Caco-2 (cell line): ENCODE data around the gene RNF126. TPM values are rescaled to one million over a fixed set of nuclear protein-coding genes. Genes with fewer than 3 reads are reported as not detected.

Experiments
- Bru-seq: library from RNA; stranded (reverse); fragments of 400-500 nt; gene quantifications from one replicate; lab custom pipeline; 2021; lab: Mats Ljungman, UMichigan
- BruChase-seq, 2 experiments: library from RNA; stranded (reverse); fragments of 400-500 nt; gene quantifications; one replicate each; lab custom pipeline; 2021; lab: Mats Ljungman, UMichigan
- BruUV-seq: library from RNA; stranded (reverse); fragments of 400-500 nt; replicated peaks from 2 replicates; lab custom pipeline; 2021; lab: Mats Ljungman, UMichigan
- CTCF ChIA-PET: fragments of 300-600 bp; sonication (Branson Sonifier 250); formaldehyde crosslinking; loops from one replicate; lab custom pipeline; 2022; ENCODE audit warnings: antibody characterized with exemption; lab: Charles Lee
- POLR2A ChIA-PET: fragments of 300-600 bp; sonication (Branson Sonifier 250); formaldehyde crosslinking; loops from one replicate; lab custom pipeline; 2022; ENCODE audit warnings: antibody characterized with exemption; lab: Charles Lee
- DNase-seq, 2 experiments: peaks; one replicate each; pipeline versions ENCODE4 v3.0.0 to v3.0.0-alpha.2; 2020 to 2022
- H3K27me3 ChIP-seq: replicated peaks from 2 replicates; pipeline ENCODE4 v1.6.0; 2011; ENCODE audit warnings: low read length; ENCODE audit not compliant: control insufficient read depth, insufficient read depth
- H3K36me3 ChIP-seq: 2 replicates; pipeline ENCODE4 v1.5.1; 2011; ENCODE audit warnings: low read length; ENCODE audit not compliant: control insufficient read depth, insufficient read depth
- H3K4me1 ChIP-seq: fragments of 250-450 bp; sonication (Bioruptor Pico); 2 replicates; pipeline ENCODE4 v1.5.1; 2020; ENCODE audit warnings: mild to moderate bottlenecking
- H3K4me3 ChIP-seq: 2 replicates; pipeline ENCODE4 v1.5.1; 2011; ENCODE audit warnings: low read depth, mild to moderate bottlenecking, control low read depth, low read length
- H3K9me3 ChIP-seq: fragments of 250-450 bp; sonication (Bioruptor Pico); 2 replicates; pipeline ENCODE4 v1.5.1; 2020; ENCODE audit warnings: mild to moderate bottlenecking, moderate library complexity
- H3K27ac Mint-ChIP-seq: one replicate; pipeline ENCODE4 v1.8.0; 2022; ENCODE audit warnings: mixed read lengths; ENCODE audit not compliant: unreplicated experiment
- H3K27me3 Mint-ChIP-seq: one replicate; pipeline ENCODE4 v1.8.0; 2022; ENCODE audit warnings: mixed read lengths; ENCODE audit not compliant: insufficient read depth, unreplicated experiment
- H3K36me3 Mint-ChIP-seq: one replicate; pipeline ENCODE4 v1.8.0; 2022; ENCODE audit warnings: mild to moderate bottlenecking, mixed read lengths; ENCODE audit not compliant: insufficient read depth, unreplicated experiment
- H3K4me1 Mint-ChIP-seq: one replicate; pipeline ENCODE4 v1.8.0; 2022; ENCODE audit warnings: low read depth, mixed read lengths; ENCODE audit not compliant: unreplicated experiment
- H3K4me3 Mint-ChIP-seq: one replicate; pipeline ENCODE4 v1.8.0; 2022; ENCODE audit warnings: mild to moderate bottlenecking, moderate library complexity, mixed read lengths; ENCODE audit not compliant: unreplicated experiment
- H3K9me3 Mint-ChIP-seq: one replicate; pipeline ENCODE4 v1.8.0; 2022; ENCODE audit warnings: mixed read lengths; ENCODE audit not compliant: unreplicated experiment
- intact Hi-C: fragments of 100-400 bp; cut with micrococcal nuclease; formaldehyde crosslinking; loops from one replicate; pipeline ENCODE4 v1.10.0; 2022; ENCODE audit not compliant: unreplicated experiment
- long read RNA-seq: library from polyadenylated mRNA; stranded (forward); transcript quantifications from one replicate; pipeline ENCODE4 v2.0.0, GENCODE V29; 2022
- total RNA-seq: library from RNA; stranded (reverse); gene quantifications from 2 replicates; pipeline ENCODE4 v1.2.3, GENCODE V29; 2022
- TF ChIP-seq, protein P1 (sequence below), 2 experiments: fragments of 200-600 bp in 1 of 2; IDR thresholded peaks; 1 replicate in 1 of 2; 2 replicates in 1 of 2; pipeline versions ENCODE4 v1.5.1 to v1.8.0; 2011 to 2022; ENCODE audit warnings: antibody characterized with exemption in 1 of 2, control low read depth in 1 of 2, inconsistent platforms in 1 of 2, low read depth in 1 of 2, low read length in 1 of 2, mild to moderate bottlenecking in 1 of 2, moderate library complexity in 1 of 2; ENCODE audit not compliant: insufficient read depth in 1 of 2, severe bottlenecking in 1 of 2, unreplicated experiment in 1 of 2

The RNF126 gene
- total RNA-seq = 74.6 and 77.9 TPM in 2 replicates
- Bru-seq, nascent RNA = percentile 62 among the genes with signal in this experiment
- percentile 66 among the genes with signal in this experiment for BruChase-seq, experiment 1, labeled RNA remaining after a 2-hour chase
- BruChase-seq, experiment 2, labeled RNA remaining after a 6-hour chase = percentile 74 among the genes with signal in this experiment
- long read RNA-seq, transcript RNF126-207 (9 exons, 1,671 nt) = minor isoform, 8 of 293 reads
- long read RNA-seq, transcript RNF126-203 (9 exons, 963 nt) = minor isoform, 27 of 293 reads
- long read RNA-seq, transcript RNF126-201 (9 exons, 1,694 nt) = major isoform, 200 of 293 reads
- long read RNA-seq, partial matches to known transcripts = 10 of 293 reads
- long read RNA-seq, other reads (novel, unspliced or antisense) = 46 of 293 reads

DNA sequence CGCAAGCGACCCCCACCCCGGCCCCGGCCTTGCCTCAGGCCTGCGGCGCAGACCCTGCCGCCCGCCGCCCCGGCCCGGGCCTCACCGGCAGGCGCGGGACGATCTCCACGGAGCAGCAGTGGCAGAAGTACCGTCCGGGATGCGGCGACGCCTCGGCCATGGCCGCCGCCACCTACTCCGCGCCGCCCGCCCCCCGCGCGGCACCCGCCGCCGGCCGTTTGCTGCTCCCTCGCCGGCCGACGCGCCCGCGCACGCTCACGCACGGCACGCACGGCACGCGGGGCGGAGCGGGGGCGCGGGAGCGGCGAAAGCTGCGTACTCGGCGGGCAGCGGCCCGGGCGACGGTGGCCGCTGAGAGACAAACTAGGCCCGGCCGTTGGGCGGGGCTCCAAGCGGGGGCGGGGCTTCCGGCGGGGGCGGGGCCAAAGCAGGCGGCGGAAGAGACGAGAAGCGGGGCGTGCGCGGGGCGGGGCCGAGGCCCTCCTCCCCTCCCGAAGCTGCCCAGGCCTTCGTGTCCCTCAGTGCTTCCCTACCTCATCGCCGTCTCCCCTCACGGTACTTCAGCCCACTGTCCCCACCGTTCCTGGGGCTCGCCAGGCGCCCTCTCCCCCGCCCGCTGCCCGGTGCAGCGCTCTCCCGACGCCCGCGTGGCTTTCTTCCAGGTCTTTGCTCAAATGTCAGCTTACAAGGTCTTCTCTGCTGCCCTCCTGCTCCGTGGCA lies at the start of gene RNF126:
Gene RNF126 (minus strand): TSS at position 253 of the 720 bp plus-strand sequence. CDS start 93 bp downstream, at position 160.
- TF ChIP-seq, protein P1, sequence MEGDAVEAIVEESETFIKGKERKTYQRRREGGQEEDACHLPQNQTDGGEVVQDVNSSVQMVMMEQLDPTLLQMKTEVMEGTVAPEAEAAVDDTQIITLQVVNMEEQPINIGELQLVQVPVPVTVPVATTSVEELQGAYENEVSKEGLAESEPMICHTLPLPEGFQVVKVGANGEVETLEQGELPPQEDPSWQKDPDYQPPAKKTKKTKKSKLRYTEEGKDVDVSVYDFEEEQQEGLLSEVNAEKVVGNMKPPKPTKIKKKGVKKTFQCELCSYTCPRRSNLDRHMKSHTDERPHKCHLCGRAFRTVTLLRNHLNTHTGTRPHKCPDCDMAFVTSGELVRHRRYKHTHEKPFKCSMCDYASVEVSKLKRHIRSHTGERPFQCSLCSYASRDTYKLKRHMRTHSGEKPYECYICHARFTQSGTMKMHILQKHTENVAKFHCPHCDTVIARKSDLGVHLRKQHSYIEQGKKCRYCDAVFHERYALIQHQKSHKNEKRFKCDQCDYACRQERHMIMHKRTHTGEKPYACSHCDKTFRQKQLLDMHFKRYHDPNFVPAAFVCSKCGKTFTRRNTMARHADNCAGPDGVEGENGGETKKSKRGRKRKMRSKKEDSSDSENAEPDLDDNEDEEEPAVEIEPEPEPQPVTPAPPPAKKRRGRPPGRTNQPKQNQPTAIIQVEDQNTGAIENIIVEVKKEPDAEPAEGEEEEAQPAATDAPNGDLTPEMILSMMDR (IDR thresholded peaks at IDR 0.05; ENCODE audit: insufficient read depth in 1 of 2, low read depth in 1 of 2, low read length in 1 of 2, severe bottlenecking in 1 of 2, unreplicated experiment in 1 of 2) = no peak
- peak; percentile 90 to 91 for DNase-seq
- H3K9me3 ChIP-seq = 0 out of 2 replicates have a peak, but pooled peaks cover 6% of the 10 kb centered on the region
- ChIA-PET POLR2A (interaction anchor here (1.1 to 1.4 kb wide), 3 partner anchors 16 to 89 kb away, joined by 3 to 11 read pairs (median 5); partner anchors contain the start of gene MISP), CTCF (interaction anchor here (0.6 to 1.3 kb wide), 4 partner anchors 12 to 156 kb away, joined by 4 to 8 read pairs (median 6); no protein-coding TSS in a partner anchor)
- Mint-ChIP-seq H3K9me3 (no peaks in the 10 kb centered on the region), H3K36me3 (peaks cover 32% of the 10 kb centered on the region), H3K27ac (peak within 1 kb of the TSS; percentile 76), H3K27me3 (no peaks in the 10 kb centered on the region), H3K4me3 (peak within 1 kb of the TSS; percentile 80), H3K4me1 (no peaks in the 10 kb centered on the region)
- H3K4me3 ChIP-seq = peak within 1 kb of the TSS; percentile 96
- H3K4me1 ChIP-seq = peaks cover 27% of the 10 kb centered on the region
- intact Hi-C loops = loop anchor here (2.0 to 5.0 kb wide), 2 partner anchors 18 to 89 kb away; partner anchors contain the start of gene MISP
- peaks cover 1% of the 10 kb centered on the region; the same call in 1 of the 2 replicates for H3K36me3 ChIP-seq
- H3K27me3 ChIP-seq = no peaks in the 10 kb centered on the region
- BruUV-seq = no TSS peak

DNA sequence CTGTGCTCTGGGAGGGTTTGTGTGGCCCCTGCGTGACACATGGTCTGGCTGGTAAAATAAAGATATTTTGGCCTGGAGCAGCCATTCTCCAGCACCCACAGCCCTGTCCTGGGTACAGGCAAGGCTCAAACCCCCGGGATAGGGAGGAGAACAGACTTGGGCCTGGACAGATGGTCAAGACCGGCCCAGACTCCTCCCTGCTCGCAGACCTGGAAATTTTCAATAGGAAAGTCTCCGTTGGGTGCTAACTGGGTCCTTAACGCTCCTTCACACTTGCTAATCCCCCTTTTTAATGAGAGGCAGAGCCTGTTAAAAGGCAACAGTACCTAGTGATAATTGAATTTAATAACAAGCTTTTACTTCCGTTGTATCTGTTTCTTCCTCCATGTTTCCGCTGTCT lies 48.2 kb upstream of the RNF126 start:
- Histone ChIP-seq H3K27me3 (no peaks in the 10 kb centered on the region), H3K4me3 (no peak overlapping the region), H3K4me1 (peaks cover 8% of the 10 kb centered on the region), H3K36me3 (no peaks in the 10 kb centered on the region), H3K9me3 (no peaks in the 10 kb centered on the region; the same call in 1 of the 2 replicates)
- POLR2A ChIA-PET = no interaction called here
- Mint-ChIP-seq H3K36me3 (peaks cover 15% of the 10 kb centered on the region), H3K9me3 (peaks cover 9% of the 10 kb centered on the region), H3K4me1 (no peaks in the 10 kb centered on the region), H3K27me3 (no peaks in the 10 kb centered on the region), H3K4me3 (no peak overlapping the region), H3K27ac (no peak overlapping the region)
- TF ChIP-seq, protein P1 (IDR thresholded peaks at IDR 0.05; ENCODE audit: insufficient read depth in 1 of 2, low read depth in 1 of 2, low read length in 1 of 2, severe bottlenecking in 1 of 2, unreplicated experiment in 1 of 2) = no peak
- no TSS peak for BruUV-seq
- no peak for DNase-seq
- intact Hi-C loops = no loop called here
- CTCF ChIA-PET = no interaction called here

- Histone ChIP-seq H3K36me3 (no peaks in the 10 kb centered on the region), H3K9me3 (no peaks in the 10 kb centered on the region; the same call in 1 of the 2 replicates), H3K4me3 (no peak overlapping the region), H3K27me3 (no peaks in the 10 kb centered on the region), H3K4me1 (peaks cover 8% of the 10 kb centered on the region)
- no TSS peak for BruUV-seq
- peak overlapping the region; percentile 19 for H3K4me3 Mint-ChIP-seq
- peaks cover 11% of the 10 kb centered on the region for H3K36me3 Mint-ChIP-seq
- POLR2A ChIA-PET = no interaction called here
- CTCF ChIA-PET = no interaction called here
- H3K4me1 Mint-ChIP-seq = no peaks in the 10 kb centered on the region
- intact Hi-C loops = no loop called here
- no peak overlapping the region for H3K27ac Mint-ChIP-seq
- TF ChIP-seq, protein P1 (IDR thresholded peaks at IDR 0.05; ENCODE audit: insufficient read depth in 1 of 2, low read depth in 1 of 2, low read length in 1 of 2, severe bottlenecking in 1 of 2, unreplicated experiment in 1 of 2) = no peak
- no peaks in the 10 kb centered on the region for H3K27me3 Mint-ChIP-seq
- peaks cover 7% of the 10 kb centered on the region for H3K9me3 Mint-ChIP-seq
- no peak for DNase-seq
Measured at GRCh38 chr19:710767-711166, 47.8 kb upstream of the RNF126 start.
